Esophagus muscularis mucosa (tissue), 4 donors: ENCODE measurements around the gene NUDT3.

Experiments used
- CTCF ChIP-seq, 3 experiments: fragments of 200-600 bp in 2 of 3; fragments of 450-650 bp in 1 of 3; sonication (generic) in 2 of 3; IDR thresholded peaks; one replicate each; pipeline ENCODE4 v1.5.1; 2017 to 2019; ENCODE audit warnings: antibody characterized with exemption in 3 of 3, mild to moderate bottlenecking in 2 of 3, moderate library complexity in 1 of 3
- EP300 ChIP-seq: sonication (generic); formaldehyde crosslinking; IDR thresholded peaks from one replicate; pipeline ENCODE4 v1.6.1; 2017; ENCODE audit warnings: antibody characterized with exemption
- POLR2A ChIP-seq: fragments of 450-650 bp; IDR thresholded peaks from one replicate; pipeline ENCODE4 v1.6.1; 2017; ENCODE audit warnings: antibody characterized with exemption, moderate library complexity, mild to moderate bottlenecking, low read depth
- POLR2AphosphoS5 ChIP-seq, 2 donors: sonication (generic); formaldehyde crosslinking; IDR thresholded peaks; one replicate each; pipeline ENCODE4 v1.6.1; 2017; ENCODE audit warnings: antibody characterized with exemption in 2 of 2

DNA sequence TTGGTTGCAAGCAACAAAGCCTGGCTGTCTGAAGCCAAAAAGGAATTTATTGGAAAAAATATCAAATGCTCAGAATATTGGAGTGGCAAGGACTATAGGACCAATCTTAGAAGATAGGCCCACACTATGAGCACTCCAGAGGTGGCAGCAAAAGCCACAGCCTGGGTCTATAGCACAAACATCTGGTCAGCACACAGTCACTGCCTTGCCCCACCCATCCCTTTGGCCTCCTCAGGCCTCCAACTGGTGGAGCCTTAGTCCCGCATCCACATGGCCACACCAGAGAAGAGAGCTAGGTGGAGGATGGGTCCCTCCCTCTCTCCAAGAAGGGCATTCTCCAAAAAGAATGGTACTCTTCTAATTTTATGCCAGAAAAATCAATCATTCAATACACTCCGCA, 14.0 kb downstream of the NUDT3 start:
- TF ChIP-seq CTCF (IDR thresholded peaks at IDR 0.05) (no peak), POLR2A (no peak), POLR2AphosphoS5 (IDR thresholded peaks at IDR 0.05) (no peak), EP300 (no peak)
